GM18498 (cell line): ENCODE measurements around the gene OR13J1.
"Not testable (repeated sequence)": the region's sequence is repeated elsewhere in the genome, so short reads cannot be mapped to it uniquely, and the experiment has no call there.

Experiments used
- ATAC-seq: cut with Tn5 transposase; IDR thresholded peaks from one replicate; pipeline ENCODE4 v1.9.1; 2021; ENCODE audit warnings: mild to moderate bottlenecking, moderate library complexity; ENCODE audit not compliant: unreplicated experiment

Gene OR13J1

DNA sequence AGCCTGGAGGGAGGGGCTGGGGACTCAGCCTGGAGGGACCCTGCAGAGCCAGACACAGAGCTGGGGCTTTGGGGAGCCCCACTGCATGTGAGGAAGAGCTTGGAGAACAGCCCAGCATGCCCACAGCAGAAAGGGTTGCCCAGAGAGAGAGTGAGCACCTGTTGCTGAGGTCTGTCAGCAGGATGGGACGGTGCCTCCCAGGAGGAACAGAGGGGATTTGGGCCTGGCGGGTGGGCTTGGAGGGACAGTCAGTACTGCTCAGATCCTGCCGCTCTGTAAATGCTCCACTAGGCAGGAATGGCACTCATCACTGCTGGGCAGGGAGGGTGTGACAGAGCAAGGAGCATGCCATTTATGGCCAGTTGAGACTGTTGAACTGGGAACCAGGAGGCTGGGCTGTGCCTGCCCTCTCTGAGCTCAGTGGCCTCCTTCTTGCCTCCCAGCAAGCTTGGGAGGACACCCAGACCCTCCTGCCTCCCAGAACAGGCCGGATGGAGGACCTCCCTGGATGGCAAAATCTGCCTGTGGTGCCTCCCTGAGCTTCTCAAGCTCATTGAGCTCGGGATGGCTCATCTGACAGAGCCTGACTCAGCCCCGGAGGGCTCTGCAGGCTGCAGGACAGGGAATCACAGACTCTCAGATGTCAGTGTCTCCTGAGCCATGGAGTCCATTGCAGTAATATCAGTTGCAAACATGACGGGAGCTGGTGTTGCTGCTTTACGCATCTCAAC lies 35.0 kb upstream of the OR13J1 start:
- ATAC-seq, result no peak

GRCh38 chr9:35904338-35904737 lies 34.1 kb upstream of the OR13J1 start:
- ATAC-seq, result no peak

DNA sequence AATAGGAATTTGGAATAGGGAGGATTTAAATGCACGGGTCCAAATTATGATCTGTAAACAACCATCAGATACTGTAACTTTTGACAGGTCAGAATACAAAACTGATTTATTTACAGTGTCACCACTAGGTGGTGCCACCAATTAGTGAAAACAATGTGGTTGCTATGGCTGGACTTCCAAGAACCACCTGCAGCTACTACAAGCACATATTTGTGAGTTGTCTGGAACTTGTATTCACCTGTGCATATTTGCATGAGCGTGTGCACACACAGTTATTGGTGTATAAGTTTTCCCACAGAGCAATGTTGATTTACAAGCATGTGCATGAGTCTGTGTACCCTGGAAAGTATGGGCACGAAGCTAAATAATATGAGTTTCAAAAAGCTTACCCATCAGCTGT lies 32.8 kb upstream of the OR13J1 start:
- peak; percentile 54 for ATAC-seq

GRCh38 chr9:35899021-35899420 lies 28.8 kb upstream of the OR13J1 start:
- ATAC-seq, result no peak

DNA sequence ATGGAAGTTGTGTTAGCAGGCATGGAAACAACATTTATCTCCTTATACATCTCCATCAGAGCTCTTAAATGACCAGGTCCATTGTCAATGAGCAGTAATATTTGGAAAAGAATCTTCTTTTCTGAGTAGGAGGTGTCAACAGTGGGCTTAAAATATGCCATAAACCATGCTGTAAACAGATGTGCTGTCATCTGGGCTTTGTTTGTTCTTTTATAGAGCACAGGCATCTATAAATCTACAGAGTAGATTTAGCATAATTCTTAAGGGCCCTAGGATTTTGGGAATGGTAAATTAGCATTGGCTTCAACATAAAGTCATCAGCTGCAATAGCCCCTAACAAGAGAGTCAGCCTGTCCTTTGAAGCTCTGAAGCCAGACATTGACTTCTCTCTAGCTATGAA lies 28.1 kb upstream of the OR13J1 start:
- no peak for ATAC-seq

GRCh38 chr9:35897376-35898099 lies 27.3 kb upstream of the OR13J1 start:
- ATAC-seq, result not testable (repeated sequence)

DNA sequence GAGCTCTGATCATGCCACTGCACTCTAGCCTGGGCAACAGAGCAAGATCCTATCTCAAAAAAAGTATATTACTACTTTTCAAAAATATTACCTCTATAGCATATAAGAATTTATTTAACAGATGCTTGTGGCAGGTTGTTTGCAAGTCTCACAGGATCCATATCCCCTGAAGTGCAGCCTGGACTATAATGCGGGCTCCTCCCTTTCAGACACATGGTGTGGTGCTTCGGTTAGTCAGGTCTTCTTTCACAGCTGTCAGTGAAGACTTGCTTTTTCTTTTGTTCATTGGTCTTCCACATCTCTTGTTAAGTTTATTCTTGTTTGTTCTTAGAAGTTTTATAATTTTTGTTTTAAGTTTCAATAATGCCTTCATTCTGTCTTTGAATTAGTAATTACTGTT lies 26.4 kb upstream of the OR13J1 start:
- ATAC-seq, result no peak

DNA sequence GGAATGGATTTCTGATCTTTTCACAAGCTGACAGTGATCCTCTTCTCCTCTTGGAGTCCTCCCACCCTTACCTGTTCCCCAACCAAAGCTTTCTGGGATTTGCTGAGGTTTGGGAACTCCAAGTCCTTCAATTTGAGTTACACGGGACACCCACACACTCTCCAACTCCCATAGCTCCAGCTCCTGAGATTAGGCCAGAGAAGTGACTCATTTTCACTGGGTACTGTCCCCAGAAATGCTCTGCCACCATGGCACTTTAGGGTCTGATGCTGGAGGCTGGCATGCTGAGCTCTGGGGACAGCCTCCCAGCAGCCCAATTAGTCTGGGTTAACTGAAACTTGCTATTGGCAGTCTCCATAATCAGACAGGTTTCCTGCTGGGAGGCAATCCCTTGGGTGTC lies 21.9 kb upstream of the OR13J1 start:
- no peak for ATAC-seq

- ATAC-seq, result no peak
Measured at GRCh38 chr9:35891646-35892045, 21.4 kb upstream of the OR13J1 start.

- ATAC-seq, result not testable (repeated sequence)
Measured at GRCh38 chr9:35884908-35885307, 14.7 kb upstream of the OR13J1 start.

GRCh38 chr9:35882996-35883395 lies 12.8 kb upstream of the OR13J1 start:
- ATAC-seq, result no peak

- ATAC-seq, result no peak
Measured at GRCh38 chr9:35882263-35882848, 12.2 kb upstream of the OR13J1 start.

DNA sequence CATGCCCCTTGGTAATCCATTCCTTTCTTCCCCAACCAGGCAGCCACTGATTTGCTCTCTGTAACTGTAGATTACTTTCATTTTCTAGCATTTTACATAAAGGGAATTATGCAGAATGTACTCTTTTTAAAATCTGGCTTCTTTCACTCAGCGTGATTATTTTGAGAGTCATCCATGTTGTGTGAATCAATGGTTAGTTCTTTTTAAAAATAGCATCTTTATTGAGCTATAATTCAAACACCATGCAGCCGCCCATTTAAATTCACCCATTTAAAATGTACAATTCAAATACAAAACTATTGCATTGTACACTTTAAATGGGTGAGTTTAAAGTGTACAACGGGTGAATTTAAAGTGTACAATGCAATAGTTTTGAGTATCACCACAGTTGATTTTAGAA lies 2.3 kb upstream of the OR13J1 start:
- ATAC-seq, result no peak

- no peak for ATAC-seq
Measured at GRCh38 chr9:35871545-35871944, 1.3 kb upstream of the OR13J1 start.

DNA sequence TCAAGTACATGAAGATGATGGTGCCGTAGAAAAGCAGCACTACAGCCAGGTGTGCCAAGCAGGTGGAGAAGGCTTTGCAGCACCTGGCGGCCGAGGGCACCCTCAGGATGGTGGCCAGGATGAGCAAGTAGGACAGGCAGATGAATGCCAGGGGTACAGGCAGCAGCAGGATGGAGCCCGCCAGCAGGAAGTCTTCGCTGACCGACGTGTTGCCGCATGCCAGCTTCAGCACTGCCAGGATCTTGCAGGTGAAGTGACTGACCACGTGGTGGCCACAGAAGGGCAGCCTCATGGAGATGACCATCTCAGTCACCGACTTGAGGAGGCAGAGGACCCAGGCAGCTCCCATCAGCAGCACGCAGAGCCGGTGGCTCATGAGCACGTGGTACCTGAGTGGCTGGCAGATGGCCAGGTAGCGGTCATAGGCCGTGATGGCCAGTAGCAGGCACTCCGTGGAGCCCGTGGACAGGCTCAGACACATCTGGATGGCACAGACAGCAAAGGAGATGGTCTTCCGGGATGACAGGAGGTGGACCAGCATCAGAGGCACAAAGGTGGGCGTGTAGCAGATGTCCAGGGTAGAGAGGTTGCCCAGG lies 482 bp downstream of the OR13J1 start:
- ATAC-seq, result no peak

- no peak for ATAC-seq
Measured at GRCh38 chr9:35868933-35869332, 1.3 kb downstream of the OR13J1 start.

GRCh38 chr9:35867538-35867937 lies 2.7 kb downstream of the OR13J1 start:
- ATAC-seq, result no peak

GRCh38 chr9:35864695-35865255 lies 5.4 kb downstream of the OR13J1 start:
- no peak for ATAC-seq

DNA sequence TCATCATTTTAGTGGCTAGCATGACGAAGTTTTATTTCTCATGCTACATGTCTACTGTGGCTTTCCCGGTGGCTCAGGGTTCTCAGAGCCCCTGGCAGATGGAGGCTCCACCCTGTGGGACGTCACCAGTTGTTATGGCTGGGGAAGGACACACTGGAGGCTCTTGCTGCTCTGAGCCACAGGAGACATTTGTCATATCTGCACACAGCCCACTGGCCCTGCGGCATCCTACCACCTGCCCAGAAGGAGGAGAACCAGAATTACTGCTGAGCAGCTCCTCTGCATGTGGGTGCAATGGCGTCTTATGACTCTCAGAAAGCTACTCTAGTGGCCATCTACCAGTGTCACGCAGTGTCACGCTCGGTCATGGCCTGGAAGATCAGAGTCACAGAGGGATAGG lies 6.6 kb downstream of the OR13J1 start:
- ATAC-seq, result no peak

- no peak for ATAC-seq
Measured at GRCh38 chr9:35862328-35862727, 7.9 kb downstream of the OR13J1 start.

DNA sequence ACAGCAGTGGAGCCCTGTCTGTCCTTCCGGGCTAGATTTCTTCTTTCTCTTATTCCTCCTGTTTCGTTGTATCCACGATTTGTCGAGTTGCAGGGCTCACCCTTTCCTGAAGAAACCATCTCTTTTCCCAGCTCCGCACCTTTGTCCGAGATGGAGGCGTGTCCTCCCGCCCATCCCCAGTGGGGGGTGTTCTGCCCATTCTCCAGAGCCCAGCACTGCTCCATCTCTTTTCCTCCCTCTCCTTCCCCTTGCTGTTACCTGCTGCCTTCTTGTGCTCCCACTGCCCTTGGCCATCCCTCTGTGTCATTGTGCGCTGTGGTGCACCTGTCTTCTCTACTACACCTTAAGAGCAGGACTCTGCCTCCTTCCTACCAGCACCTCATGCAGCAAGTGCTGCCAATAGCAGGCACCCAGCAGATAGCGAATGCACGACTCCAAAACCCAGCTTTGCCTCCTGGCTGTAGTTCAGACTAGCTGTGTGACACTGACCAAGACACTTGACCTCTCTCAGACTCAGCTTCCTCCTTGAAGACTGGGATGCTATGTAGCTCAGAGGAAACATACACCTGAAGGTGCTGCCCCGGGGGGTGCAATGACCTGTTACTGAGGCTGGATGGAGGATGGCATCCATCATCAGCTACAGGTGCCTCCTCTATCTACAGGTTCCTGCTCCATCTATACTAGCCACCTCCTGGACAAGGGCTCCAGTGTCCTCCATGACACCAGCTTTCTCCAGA lies 8.9 kb downstream of the OR13J1 start:
- no peak for ATAC-seq
